GM18873 (cell line): ENCODE measurements around the gene CLBA1.
A peak's percentile ranks its signal among the peaks of the same experiment; 100 is the strongest.
"Not testable (repeated sequence)": the region's sequence is repeated elsewhere in the genome, so short reads cannot be mapped to it uniquely, and the experiment has no call there.

ENCODE experiments used
- ATAC-seq: cut with Tn5 transposase; IDR thresholded peaks from one replicate; pipeline ENCODE4 v1.9.1; 2021; ENCODE audit warnings: mild to moderate bottlenecking, moderate library complexity, moderate number of reproducible peaks; ENCODE audit not compliant: unreplicated experiment, low FRiP score

Gene CLBA1

DNA sequence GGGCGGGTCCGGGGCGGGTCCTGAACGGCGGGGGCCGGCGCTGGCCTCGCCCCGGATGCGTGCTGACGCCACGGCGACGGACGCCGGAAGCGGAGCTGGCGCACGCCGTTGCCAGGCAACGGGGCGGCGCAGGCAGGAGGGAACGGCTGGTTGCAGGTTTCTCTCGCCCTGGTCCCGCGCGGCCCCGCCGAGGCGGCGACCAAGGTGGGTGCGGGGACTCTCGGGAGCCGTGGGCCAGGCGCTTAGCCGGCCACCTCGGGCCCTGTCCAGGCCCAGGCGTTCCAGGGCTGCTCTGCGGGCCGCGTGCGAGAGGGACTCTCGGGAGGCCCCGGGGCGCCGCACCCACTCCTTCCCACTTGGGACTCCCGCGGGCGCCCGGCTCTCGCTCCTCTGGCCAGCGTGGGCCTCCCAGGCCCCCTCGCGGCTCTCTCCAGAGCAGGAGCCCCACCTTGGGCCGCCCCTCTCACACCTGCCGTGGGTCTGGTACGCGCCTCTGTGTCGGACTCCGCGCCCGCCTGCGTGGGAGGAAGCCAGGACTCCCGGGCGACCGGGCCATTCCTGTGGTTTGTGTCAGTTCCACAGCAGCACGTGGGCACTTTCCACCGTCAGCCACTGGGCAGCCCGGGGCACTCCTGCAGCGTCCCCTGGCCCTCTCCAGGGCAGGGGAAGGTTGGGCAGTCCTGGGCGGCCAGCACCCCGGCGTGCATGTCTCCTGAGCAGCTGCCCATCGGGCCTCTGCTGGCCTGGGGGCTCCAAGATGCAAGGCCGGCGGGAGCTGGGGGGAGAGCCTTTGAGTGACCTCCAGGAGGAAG lies at the start of gene CLBA1:
Gene CLBA1 (plus strand): TSS at position 114 of the 812 bp plus-strand sequence. CDS start 644 bp downstream, at position 758.
- peak; percentile 72 for ATAC-seq

DNA sequence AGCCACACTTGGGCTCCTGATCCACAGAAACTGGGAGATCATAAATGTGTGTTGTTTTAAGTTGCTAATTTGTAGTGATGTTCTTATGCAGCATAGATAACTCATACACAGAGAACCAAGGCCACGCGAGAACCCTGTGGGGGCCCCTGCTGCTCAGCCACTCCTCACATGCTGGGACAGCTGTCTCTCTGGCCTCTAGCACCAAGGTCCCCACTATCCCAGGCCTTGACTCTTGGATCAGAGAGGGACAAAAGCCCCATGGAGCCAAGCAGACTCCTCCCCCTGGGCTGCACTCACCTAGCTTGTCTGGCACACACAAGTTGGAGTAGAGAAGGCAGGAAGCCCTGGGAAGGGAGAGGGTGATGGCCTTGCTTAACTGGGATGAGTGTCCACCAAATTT lies 49.6 kb upstream of the CLBA1 start:
- no peak for ATAC-seq

DNA sequence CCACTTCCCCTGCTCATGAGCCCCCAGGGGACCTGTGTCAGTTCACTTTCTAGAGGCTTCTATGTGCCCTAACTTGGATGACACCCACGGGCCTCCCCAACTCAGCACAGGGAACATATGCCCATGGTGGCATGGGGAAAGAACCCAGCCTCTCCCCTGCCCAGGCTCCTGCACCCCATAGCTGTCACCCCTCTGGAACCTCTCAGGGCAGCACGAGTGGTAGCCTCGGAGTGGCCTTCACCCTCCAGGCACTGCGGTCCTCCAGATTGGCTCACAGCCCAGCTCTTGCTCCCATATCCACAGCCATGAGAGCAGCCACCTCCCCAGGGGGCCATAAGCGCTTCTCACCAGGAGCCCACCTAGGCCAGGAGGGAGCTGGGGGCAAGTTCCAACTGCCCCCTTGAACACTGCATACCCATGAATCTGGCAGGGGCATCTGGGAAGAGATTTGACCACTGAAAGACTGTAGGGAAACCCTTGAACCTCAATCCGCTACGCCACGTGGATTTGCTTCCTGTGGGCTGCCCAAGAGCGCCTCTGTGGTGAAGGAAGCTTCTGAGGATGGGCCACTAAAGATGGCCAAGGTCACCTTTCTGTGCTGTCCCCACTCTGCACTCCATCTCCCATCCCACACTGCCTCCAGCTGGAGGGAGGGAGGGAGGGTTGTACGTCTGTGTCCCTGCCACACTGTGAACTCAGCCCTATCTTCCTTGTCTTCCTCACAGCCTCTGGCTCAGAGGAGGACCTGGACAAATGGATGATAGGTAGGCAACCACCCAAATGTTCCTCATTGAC lies 49.0 kb upstream of the CLBA1 start:
- ATAC-seq: no peak

DNA sequence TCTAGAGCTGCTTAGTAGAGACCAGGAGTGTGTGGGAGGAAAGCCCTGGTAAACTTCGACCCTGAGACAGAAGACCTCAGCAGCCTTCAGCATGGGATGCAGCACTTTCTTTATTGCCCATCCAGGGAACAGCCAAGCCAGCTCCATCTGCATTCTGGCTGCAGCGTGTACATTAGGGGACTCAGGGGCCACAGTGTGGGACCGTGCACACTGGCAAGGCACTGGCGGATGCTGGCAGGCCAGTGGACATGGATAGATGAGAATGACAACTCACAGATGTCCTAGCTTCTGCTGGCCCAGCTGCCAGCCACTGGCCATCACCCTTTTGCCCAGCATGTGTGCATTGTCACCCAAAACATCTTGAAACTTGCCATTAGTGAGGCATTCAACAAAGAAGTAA lies 48.4 kb upstream of the CLBA1 start:
- ATAC-seq: no peak

DNA sequence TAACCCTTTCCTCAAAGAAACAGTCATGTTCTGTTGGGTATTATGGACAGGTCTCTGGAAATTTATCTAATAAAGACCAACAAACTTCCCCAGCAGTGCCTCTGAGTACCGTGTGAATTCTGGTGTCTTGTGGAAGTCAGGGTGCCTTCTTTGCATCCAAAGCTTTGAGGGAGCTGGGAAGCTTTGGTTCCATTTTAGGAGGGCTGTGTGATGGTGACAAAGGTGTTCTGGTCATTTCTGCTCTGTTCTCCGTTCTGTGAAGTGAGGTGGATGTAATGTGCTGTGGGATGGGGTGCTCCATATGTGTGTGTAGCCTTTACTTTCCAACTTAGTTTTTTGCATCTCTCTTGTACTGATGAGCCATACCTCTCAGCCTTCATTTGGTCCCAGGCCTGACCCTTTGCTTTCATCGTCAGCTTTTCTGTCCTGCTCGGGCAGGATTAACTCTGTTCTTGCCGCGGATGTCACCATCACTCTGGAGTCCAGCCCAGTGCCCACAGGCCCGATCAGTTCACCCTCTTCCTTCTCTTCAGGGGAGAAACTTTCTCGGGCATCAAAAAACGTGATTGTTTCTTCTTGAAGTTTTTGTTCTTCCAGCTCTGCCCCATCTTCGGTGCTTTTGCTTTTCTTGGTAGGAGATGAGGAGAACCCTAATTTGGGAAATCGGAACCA lies 47.8 kb upstream of the CLBA1 start:
- ATAC-seq: no peak

DNA sequence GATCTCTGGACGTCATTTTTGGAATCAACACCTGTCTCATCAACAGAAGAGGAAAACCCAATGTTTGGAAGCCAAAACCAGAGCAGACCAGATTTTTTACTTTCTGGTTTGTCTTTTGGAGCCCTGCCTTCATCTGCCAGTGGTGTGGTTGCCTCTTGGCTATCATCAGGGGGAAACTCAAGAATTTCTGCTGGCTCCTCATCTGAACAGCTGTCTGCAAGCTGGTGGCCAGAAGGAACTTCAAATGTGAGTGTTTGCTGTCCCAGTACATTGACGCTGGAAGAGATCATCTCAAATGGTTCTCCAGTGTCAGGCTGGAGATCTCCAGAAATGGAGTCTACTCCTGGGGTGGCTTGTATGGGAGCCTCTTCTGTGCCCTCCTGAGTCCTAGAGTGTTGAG lies 47.2 kb upstream of the CLBA1 start:
- no peak for ATAC-seq

DNA sequence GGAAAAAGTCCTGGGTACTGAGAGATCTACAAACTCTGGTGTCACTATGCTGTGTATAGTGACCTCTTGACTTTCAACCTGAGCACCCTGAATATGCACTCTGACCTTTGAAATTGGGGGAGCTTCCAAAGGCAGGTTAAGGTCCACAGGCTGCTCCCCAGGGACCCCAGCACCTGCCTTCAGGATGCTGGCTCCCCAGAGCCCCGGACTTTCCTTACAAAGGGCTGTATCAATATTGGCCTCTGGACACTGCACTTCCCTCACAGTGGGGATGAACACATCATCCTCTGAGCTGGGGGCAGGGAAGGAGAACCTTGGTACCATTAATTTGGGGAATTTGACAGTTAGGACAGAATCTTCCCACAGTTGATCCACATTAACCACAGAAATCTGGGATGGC lies 46.6 kb upstream of the CLBA1 start:
- no peak for ATAC-seq

DNA sequence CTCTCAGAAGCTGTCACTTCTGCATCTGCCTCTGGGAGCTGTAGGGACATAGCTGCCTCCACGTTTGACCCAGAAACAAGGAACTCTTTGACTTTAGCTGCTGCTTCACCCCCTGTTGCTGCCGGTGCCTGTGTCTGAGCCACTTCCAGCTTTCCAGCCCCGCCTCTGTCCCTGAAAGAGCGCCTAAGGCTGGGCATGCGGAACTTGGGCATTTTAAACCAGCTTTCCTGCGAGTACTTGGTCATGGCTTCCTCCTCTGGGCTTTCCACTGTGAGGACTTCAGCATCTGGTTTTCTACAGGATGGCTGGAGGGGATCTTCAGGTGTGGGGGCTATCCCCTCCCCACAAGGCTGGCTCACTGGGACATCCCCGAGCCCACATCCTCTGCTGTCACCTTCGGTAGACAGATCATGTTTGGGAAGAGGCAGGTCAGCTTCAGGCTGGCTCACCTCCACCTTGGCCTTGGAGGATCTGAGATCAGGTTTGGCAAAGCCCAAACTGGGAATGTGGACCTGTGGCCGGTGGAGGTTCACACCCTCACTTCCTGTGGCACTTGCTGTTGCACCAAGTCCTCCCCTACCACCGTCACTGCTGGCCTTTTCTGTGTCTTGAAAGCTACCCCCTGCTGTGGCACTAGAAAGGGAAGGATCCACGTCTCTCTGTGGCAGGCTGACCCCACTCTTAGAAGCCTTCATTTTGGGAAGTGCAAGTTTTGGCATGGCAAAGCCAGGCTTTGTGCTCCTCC lies 45.8 kb upstream of the CLBA1 start:
- ATAC-seq: no peak

DNA sequence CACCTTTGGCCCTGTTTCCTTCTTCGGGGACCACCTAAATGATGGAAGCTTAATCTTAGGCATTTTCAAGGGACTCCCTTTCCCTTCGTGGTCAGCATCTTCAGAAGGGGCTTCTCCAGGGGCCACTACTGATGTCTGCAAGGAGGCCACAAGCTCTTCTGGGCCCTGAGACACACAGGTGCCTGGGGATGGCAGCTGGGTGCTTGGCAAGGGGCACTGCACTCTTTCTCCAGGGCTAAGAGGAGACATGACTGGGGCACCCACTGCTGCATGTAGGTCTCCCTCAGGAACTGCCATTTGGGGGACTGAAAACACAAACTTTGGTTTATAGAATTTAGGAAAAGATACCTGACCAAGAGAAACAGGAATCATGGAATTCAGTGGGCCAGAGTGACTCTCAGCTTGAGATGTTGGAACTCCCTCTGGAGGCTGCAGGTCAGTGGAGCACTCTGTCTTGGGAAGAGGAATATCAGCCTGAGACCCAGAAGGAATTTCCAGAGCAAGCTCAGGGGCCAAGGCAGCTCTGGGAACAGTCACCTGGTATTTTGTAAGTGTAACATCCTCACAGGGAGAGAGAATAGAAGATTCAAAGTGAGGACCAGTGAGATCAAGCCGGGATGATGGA lies 45.0 kb upstream of the CLBA1 start:
- ATAC-seq: no peak

DNA sequence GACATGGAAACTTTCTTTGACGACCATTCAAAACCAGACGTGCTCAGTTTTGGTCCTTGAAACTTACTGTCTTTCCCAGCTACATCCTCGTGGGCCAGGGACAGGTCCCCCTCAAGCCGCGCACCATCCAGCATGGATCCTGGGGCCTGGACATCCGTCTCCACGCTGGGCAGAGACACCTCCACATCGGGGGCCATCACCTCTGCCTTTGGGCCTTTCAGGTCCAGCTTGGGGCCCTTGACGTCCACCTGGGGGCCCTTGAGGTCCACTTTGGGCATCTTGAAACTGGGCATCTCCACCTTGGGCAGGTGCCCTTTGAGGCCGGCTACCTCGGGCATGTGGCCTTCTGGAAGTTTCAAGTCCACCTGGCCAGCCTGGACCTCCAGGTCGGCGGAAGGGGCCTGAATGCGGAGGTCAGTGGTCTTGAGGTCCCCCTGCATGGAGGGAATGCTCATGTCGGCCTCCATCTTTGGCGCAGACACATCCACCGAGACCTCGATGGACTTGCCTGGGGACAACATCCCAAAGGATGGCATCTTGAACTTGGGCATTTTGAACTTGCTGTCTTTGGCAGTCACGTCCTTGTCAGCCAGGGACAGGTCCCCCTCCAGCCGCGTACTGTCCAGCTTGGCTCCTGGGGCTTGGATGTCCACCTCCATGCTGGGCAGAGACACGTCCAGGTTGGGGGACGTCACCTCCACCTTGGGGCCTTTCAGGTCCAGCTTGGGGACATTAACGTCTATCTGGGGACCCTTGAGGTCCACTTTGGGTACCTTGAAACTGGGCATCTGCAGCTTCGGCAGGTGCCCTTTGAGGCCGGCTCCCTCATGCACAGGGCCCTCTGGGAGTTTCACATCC lies 43.9 kb upstream of the CLBA1 start:
- no peak for ATAC-seq

DNA sequence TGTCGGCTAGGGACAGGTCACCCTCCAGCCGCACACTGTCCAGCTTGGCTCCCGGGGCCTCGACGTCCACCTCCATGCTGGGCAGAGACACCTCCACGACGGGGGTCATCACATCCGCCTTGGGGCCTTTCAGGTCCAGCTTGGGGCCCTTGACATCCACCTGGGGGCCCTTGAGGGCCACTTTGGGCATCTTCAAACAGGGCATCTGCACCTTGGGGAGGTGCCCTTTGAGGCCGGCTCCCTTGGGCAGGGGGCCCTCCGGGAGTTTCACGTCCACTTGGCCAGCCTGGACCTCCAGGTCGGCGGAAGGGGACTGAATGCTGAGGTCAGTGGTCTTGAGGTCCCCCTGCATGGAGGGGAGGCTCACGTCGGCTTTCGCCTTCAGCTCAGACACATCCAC lies 43.0 kb upstream of the CLBA1 start:
- ATAC-seq: no peak

DNA sequence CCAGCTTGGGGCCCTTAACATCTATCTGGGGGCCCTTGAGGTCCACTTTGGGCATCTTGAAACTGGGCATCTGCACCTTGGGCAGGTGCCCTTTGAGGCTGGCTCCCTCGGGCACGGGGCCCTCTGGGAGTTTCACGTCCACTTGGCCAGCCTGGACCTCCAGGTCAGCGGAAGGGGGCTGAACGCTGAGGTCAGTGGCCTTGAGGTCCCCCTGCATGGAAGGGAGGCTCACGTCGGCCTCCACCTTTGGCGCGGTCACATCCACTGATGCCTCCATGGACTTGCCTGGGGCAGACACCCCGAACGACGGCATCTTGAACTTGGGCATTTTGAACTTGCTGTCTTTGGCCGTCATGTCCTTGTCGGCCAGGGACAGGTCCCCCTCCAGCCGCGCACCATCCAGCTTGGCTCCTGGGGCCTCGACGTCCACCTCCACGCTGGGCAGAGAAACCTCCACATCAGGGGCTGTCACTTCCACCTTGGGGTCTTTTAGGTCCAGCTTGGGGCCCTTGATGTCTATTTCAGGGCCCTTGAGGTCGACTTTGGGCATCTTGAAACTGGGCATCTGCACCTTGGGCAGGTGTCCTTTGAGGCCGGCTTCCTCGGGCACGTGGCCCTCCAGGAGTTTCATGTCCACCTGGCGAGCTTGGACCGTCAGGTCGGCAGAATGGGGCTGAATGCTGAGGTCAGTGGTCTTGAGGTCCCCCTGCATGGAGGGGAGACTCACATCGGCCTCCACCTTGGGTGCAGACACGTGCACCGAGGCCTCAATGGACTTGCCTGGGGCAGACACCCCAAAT lies 42.2 kb upstream of the CLBA1 start:
- ATAC-seq: not testable (repeated sequence)

DNA sequence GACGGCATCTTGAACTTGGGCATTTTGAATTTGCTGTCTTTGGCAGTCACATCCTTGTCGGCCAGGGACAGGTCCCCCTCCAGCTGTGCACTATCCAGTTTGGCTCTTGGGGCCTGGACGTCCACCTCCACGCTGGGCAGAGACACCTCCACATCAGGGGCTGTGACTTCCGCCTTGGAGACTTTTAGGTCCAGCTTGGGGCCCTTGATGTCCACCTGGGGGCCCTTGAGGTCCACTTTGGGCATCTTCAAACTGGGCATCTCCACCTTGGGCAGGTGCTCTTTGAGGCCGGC lies 41.6 kb upstream of the CLBA1 start:
- ATAC-seq: not testable (repeated sequence)

DNA sequence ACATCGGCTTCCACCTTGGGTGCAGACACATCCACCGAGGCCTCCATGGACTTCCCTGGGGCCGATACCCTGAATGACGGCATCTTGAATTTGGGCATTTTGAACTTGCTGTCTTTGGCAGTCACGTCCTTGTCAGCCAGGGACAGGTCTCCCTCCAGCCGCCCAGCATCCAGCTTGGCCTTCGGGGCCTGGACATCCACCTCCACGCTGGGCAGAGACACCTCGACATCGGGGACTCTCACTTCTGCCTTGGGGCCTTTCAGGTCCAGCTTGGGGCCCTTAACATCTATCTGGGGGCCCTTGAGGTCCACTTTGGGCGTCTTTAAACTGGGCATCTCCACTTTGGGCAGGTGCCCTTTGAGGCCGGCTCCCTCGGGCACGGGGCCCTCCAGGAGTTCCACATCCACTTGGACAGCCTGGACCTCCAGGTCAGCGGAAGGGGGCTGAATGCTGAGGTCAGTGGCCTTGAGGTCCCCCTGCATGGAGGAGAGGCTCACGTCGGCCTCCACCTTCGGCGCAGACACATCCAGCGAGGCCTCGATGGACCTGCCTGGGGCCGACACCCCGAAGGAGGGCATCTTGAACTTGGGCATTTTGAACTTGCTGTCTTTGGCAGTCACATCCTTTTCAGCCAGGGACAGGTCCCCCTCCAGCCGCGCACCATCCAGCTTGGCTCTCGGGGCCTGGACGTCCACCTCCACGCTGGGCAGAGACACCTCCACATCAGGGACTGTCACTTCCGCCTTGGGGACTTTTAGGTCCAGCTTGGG lies 41.0 kb upstream of the CLBA1 start:
- ATAC-seq: not testable (repeated sequence)

DNA sequence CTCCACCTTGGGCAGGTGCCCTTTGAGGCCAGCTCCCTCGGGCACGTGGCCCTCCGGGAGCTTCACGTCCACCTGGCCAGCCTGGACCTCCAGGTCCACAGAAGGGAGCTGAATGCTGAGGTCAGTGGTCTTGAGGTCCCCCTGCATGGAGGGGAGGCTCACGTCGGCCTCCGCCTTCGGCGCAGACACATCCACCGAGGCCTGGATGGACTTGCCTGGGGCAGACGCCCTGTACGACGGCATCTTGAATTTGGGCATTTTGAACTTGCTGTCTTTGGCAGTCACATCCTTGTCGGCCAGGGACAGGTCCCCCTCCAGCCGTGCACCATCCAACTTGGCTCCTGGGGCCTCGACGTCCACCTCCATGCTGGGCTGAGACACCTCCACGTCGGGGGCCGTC lies 40.3 kb upstream of the CLBA1 start:
- ATAC-seq: not testable (repeated sequence)

DNA sequence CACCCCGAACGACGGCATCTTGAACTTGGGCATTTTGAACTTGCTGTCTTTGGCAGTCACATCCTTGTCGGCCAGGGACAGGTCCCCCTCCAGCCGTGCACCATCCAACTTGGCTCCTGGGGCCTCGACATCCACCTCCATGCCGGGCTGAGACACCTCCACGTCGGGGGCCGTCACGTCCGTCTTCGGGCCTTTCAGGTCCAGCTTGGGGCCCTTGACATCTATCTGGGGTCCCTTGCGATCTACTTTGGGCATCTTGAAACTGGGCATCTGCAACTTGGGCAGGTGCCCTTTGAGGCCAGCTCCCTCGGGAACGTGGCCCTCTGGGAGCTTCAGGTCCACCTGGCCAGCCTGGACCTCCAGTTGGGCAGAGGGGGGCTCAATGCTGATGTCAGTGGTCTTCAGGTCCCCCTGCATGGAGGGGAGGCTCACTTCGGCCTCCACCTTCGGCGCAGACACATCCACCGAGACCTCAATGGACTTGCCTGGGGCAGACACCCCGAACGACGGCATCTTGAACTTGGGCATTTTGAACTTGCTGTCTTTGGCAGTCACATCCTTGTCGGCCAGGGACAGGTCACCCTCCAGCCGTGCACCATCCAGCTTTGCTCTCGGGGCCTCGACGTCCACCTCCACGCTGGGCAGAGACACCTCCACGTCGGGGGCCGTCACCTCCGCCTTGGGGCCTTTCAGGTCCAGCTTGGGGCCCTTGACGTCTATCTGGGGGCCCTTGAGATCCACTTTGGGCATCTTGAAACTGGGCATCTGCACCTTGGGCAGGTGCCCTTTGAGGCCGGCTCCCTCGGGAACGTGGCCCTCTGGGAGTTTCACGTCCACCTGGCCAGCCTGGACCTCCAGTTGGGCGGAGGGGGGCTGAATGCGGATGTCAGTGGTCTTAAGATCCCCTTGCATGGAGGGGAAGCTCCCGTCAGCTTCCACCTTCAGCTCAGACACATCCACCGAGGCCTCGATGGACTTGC lies 39.3 kb upstream of the CLBA1 start:
- ATAC-seq: not testable (repeated sequence)

DNA sequence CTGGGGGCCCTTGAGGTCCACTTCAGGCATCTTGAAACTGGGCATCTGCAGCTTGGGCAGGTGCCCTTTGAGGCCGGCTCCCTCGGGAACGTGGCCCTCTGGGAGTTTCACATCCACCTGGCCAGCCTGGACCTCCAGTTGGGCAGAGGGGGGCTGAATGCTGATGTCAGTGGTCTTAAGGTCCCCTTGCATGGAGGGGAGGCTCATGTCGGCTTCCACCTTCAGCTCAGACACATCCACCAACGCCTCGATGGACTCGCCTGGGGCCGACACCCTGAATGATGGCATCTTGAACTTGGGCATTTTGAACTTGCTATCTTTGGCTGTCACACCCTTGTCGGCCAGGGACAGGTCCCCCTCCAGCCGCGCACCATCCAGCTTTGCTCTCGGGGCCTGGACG lies 38.4 kb upstream of the CLBA1 start:
- not testable (repeated sequence) for ATAC-seq
